ENCODE results near the gene WTAP. TPM values are rescaled to one million over a fixed set of nuclear protein-coding genes. Genes with fewer than 3 reads are reported as not detected.
A peak's percentile ranks its signal among the peaks of the same experiment; 100 is the strongest.
"Not testable (repeated sequence)": the region's sequence is repeated elsewhere in the genome, so short reads cannot be mapped to it uniquely, and the experiment has no call there.

Gene WTAP
- total and polyA plus RNA-seq, 12 donors: 56.8 to 162 (median 98.5) TPM

GRCh38 chr6:159728531-159728964, 1.2 kb downstream of the WTAP start:
- intact Hi-C loops (cut with DNase I): loop anchor here in 1 of 2 donors (5.0 kb wide), 1 partner anchor 36 kb away; the partner anchor contains the start of gene SOD2
- peaks cover 26 to 53% of the 10 kb centered on the region in 2 donors for H3K4me1 ChIP-seq (replicated peaks in 1 of 2)
- no peaks in the 10 kb centered on the region for H3K27me3 ChIP-seq
- peak overlapping the region; percentile 90 to 100 (median 99) for H3K27ac ChIP-seq
- 1 to 2% (median 1%) methylated on average over 9 of the region's 9 CpGs for WGBS, 4 donors
- TF ChIP-seq, protein P1, sequence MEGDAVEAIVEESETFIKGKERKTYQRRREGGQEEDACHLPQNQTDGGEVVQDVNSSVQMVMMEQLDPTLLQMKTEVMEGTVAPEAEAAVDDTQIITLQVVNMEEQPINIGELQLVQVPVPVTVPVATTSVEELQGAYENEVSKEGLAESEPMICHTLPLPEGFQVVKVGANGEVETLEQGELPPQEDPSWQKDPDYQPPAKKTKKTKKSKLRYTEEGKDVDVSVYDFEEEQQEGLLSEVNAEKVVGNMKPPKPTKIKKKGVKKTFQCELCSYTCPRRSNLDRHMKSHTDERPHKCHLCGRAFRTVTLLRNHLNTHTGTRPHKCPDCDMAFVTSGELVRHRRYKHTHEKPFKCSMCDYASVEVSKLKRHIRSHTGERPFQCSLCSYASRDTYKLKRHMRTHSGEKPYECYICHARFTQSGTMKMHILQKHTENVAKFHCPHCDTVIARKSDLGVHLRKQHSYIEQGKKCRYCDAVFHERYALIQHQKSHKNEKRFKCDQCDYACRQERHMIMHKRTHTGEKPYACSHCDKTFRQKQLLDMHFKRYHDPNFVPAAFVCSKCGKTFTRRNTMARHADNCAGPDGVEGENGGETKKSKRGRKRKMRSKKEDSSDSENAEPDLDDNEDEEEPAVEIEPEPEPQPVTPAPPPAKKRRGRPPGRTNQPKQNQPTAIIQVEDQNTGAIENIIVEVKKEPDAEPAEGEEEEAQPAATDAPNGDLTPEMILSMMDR (IDR thresholded peaks at IDR 0.05): no peak
- TF ChIP-seq POLR2A (IDR thresholded peaks at IDR 0.05): no peak
- no peaks in the 10 kb centered on the region for H3K9me3 ChIP-seq (replicated peaks in 1 of 3)
- H3K4me3 ChIP-seq: peak overlapping the region in 3 of 4 donors; percentile 66 to 100 (median 81)
- DNase-seq: no peak
- H3K36me3 ChIP-seq (replicated peaks in 1 of 2): no peaks in the 10 kb centered on the region

GRCh38 chr6:159729598-159730331, 2.5 kb downstream of the WTAP start:
- Histone ChIP-seq H3K27me3 (no peaks in the 10 kb centered on the region), H3K9me3 (replicated peaks in 1 of 3) (no peaks in the 10 kb centered on the region), H3K4me3 (peak overlapping the region in 1 of 4 donors; percentile 100), H3K4me1 (replicated peaks in 1 of 2) (peaks cover 26 to 60% of the 10 kb centered on the region in 2 donors), H3K27ac (peak overlapping the region in 1 of 5 donors; percentile 99), H3K36me3 (replicated peaks in 1 of 2) (no peaks in the 10 kb centered on the region)
- intact Hi-C loops (cut with DNase I): loop anchor here in 1 of 2 donors (5.0 kb wide), 1 partner anchor 37 kb away; the partner anchor contains the start of gene SOD2
- 23 to 29% (median 26%) methylated on average over 4 of the region's 4 CpGs for WGBS, 4 donors
- DNase-seq: peak in 1 of 7 donors; percentile 19
- TF ChIP-seq, protein P1 (IDR thresholded peaks at IDR 0.05): no peak
- no peak for TF ChIP-seq POLR2A (IDR thresholded peaks at IDR 0.05)

DNA sequence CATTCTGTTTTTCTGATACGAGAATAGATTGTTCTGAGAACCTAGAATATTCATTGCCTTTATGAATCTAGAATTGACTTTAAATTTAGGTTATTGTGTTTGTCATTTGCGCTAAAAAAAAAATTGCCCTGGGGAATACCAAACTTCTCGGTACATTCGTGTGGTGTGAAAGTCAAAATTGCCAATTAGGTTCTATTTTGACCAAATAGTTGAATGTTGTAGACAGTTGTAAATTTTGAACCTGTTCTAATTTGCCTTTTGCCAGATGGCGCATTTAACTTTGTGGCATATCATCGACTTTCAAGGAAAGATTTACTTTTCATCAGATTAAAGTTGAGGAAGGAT, 3.0 kb downstream of the WTAP start:
- H3K9me3 ChIP-seq (replicated peaks in 1 of 3): no peaks in the 10 kb centered on the region
- H3K4me1 ChIP-seq (replicated peaks in 1 of 2): peaks cover 26 to 61% of the 10 kb centered on the region in 2 donors
- no peak overlapping the region for H3K27ac ChIP-seq
- WGBS, 4 donors: 73 to 76% (median 75%) methylated on average over 6 of the region's 6 CpGs
- TF ChIP-seq, protein P1 (IDR thresholded peaks at IDR 0.05): no peak
- TF ChIP-seq POLR2A (IDR thresholded peaks at IDR 0.05): no peak
- H3K27me3 ChIP-seq: no peaks in the 10 kb centered on the region
- H3K4me3 ChIP-seq: peak overlapping the region in 1 of 4 donors; percentile 100
- no peak for DNase-seq
- no peaks in the 10 kb centered on the region for H3K36me3 ChIP-seq (replicated peaks in 1 of 2)
- intact Hi-C loops (cut with DNase I): no loop called here

GRCh38 chr6:159732550-159732949, 5.2 kb downstream of the WTAP start:
- H3K4me1 ChIP-seq (replicated peaks in 1 of 2): peaks cover 18 to 67% of the 10 kb centered on the region in 2 donors
- DNase-seq; H3K27ac ChIP-seq; H3K4me3 ChIP-seq; H3K9me3 ChIP-seq (replicated peaks in 1 of 3); H3K36me3 ChIP-seq (replicated peaks in 1 of 2); intact Hi-C loops (cut with DNase I); H3K27me3 ChIP-seq: not testable (repeated sequence)
- WGBS, 4 donors: 86 to 91% (median 89%) methylated on average over 12 of the region's 12 CpGs

- intact Hi-C loops (cut with DNase I); H3K27ac ChIP-seq; H3K4me3 ChIP-seq; H3K9me3 ChIP-seq (replicated peaks in 1 of 3); H3K27me3 ChIP-seq; H3K36me3 ChIP-seq (replicated peaks in 1 of 2); DNase-seq: not testable (repeated sequence)
- H3K4me1 ChIP-seq (replicated peaks in 1 of 2): peaks cover 17 to 73% of the 10 kb centered on the region in 2 donors
- 90 to 100% (median 95%) methylated on average over 8 to 12 of the region's 12 CpGs for WGBS, 4 donors
These were observed 6.1 kb downstream of the WTAP start for GRCh38 chr6:159733395-159733794.
